ENCODE data around the gene AGBL4.

AGBL4 gene

GRCh38 chr1:48830715-48831114 is 1193.0 kb downstream of the AGBL4 start:
- no peaks in the 10 kb centered on the region for H3K36me3 ChIP-seq (ENCODE audit: insufficient read depth, low read length)
- H2AFZ ChIP-seq (ENCODE audit: low read length): no peak overlapping the region
- H3K4me3 ChIP-seq (ENCODE audit: low read depth, low read length, poor library complexity, severe bottlenecking): no peak overlapping the region
- no peak overlapping the region for H3K4me2 ChIP-seq (ENCODE audit: low read length)
- H3K27me3 ChIP-seq (ENCODE audit: insufficient read depth, low read length): no peaks in the 10 kb centered on the region
- TF ChIP-seq CTCF (IDR thresholded peaks at IDR 0.05; ENCODE audit: low read length) (no peak), EZH2 (IDR thresholded peaks at IDR 0.05; ENCODE audit: borderline replicate concordance, low read length) (no peak)
- no peaks in the 10 kb centered on the region for H3F3A ChIP-seq (ENCODE audit: insufficient read depth, low read length)
- H3K79me2 ChIP-seq (ENCODE audit: insufficient read depth, low read length): no peaks in the 10 kb centered on the region
- H4K20me1 ChIP-seq (ENCODE audit: insufficient read depth, low read length): no peaks in the 10 kb centered on the region
- no peaks in the 10 kb centered on the region for H3K4me1 ChIP-seq (ENCODE audit: insufficient read depth, low read length, severe bottlenecking)
- no peaks in the 10 kb centered on the region for H3K9me3 ChIP-seq (ENCODE audit: low read length)
- H3K9ac ChIP-seq (ENCODE audit: low read length): no peak overlapping the region
- no peaks in the 10 kb centered on the region for H3K9me2 ChIP-seq (ENCODE audit: low read depth, low read length)
- no peak overlapping the region for H3K27ac ChIP-seq (ENCODE audit: low read depth, low read length, poor library complexity, severe bottlenecking)

GRCh38 chr1:48829446-48829845 is 1194.3 kb downstream of the AGBL4 start:
- no peaks in the 10 kb centered on the region for H3K36me3 ChIP-seq (ENCODE audit: insufficient read depth, low read length)
- TF ChIP-seq CTCF (IDR thresholded peaks at IDR 0.05; ENCODE audit: low read length) (no peak), EZH2 (IDR thresholded peaks at IDR 0.05; ENCODE audit: borderline replicate concordance, low read length) (no peak)
- H3K27me3 ChIP-seq (ENCODE audit: insufficient read depth, low read length): no peaks in the 10 kb centered on the region
- H3K4me3 ChIP-seq (ENCODE audit: low read depth, low read length, poor library complexity, severe bottlenecking): no peak overlapping the region
- H2AFZ ChIP-seq (ENCODE audit: low read length): no peak overlapping the region
- H3F3A ChIP-seq (ENCODE audit: insufficient read depth, low read length): no peaks in the 10 kb centered on the region
- no peaks in the 10 kb centered on the region for H3K9me2 ChIP-seq (ENCODE audit: low read depth, low read length)
- no peak overlapping the region for H3K27ac ChIP-seq (ENCODE audit: low read depth, low read length, poor library complexity, severe bottlenecking)
- H3K9ac ChIP-seq (ENCODE audit: low read length): no peak overlapping the region
- no peaks in the 10 kb centered on the region for H3K4me1 ChIP-seq (ENCODE audit: insufficient read depth, low read length, severe bottlenecking)
- H3K79me2 ChIP-seq (ENCODE audit: insufficient read depth, low read length): no peaks in the 10 kb centered on the region
- no peaks in the 10 kb centered on the region for H3K9me3 ChIP-seq (ENCODE audit: low read length)
- H3K4me2 ChIP-seq (ENCODE audit: low read length): no peak overlapping the region
- H4K20me1 ChIP-seq (ENCODE audit: insufficient read depth, low read length): no peaks in the 10 kb centered on the region

- Histone ChIP-seq H3K36me3 (ENCODE audit: insufficient read depth, low read length) (no peaks in the 10 kb centered on the region), H3F3A (ENCODE audit: insufficient read depth, low read length) (no peaks in the 10 kb centered on the region), H3K4me2 (ENCODE audit: low read length) (no peak overlapping the region), H4K20me1 (ENCODE audit: insufficient read depth, low read length) (no peaks in the 10 kb centered on the region), H3K4me3 (ENCODE audit: low read depth, low read length, poor library complexity, severe bottlenecking) (no peak overlapping the region), H3K9me2 (ENCODE audit: low read depth, low read length) (no peaks in the 10 kb centered on the region), H3K79me2 (ENCODE audit: insufficient read depth, low read length) (no peaks in the 10 kb centered on the region), H3K9me3 (ENCODE audit: low read length) (no peaks in the 10 kb centered on the region), H3K27ac (ENCODE audit: low read depth, low read length, poor library complexity, severe bottlenecking) (no peak overlapping the region), H2AFZ (ENCODE audit: low read length) (no peak overlapping the region), H3K27me3 (ENCODE audit: insufficient read depth, low read length) (no peaks in the 10 kb centered on the region), H3K4me1 (ENCODE audit: insufficient read depth, low read length, severe bottlenecking) (no peaks in the 10 kb centered on the region), H3K9ac (ENCODE audit: low read length) (no peak overlapping the region)
- TF ChIP-seq CTCF (IDR thresholded peaks at IDR 0.05; ENCODE audit: low read length) (no peak), EZH2 (IDR thresholded peaks at IDR 0.05; ENCODE audit: borderline replicate concordance, low read length) (no peak)
These were observed 1200.6 kb downstream of the AGBL4 start for GRCh38 chr1:48823168-48823567.

All from OCI-LY1 (cell line).